Umbilical cord (tissue), 2 donors: ENCODE data around the gene MLC1. TPM values are rescaled to one million over a fixed set of nuclear protein-coding genes. Genes with fewer than 3 reads are reported as not detected.

Experiments used
- DNase-seq: peaks from one replicate; pipeline ENCODE4 v3.0.0-alpha.2; 2015; ENCODE audit warnings: low spot score
- total RNA-seq: library from RNA; depleted of rRNA; stranded (reverse); fragments of >200 nt; gene quantifications from one replicate; pipeline ENCODE4 v1.2.3, GENCODE V29; 2014; ENCODE audit warnings: low replicate concordance; ENCODE audit not compliant: insufficient read depth

Gene MLC1
- total RNA-seq, 1 donor from 2014 or later, result 0.24 TPM

DNA sequence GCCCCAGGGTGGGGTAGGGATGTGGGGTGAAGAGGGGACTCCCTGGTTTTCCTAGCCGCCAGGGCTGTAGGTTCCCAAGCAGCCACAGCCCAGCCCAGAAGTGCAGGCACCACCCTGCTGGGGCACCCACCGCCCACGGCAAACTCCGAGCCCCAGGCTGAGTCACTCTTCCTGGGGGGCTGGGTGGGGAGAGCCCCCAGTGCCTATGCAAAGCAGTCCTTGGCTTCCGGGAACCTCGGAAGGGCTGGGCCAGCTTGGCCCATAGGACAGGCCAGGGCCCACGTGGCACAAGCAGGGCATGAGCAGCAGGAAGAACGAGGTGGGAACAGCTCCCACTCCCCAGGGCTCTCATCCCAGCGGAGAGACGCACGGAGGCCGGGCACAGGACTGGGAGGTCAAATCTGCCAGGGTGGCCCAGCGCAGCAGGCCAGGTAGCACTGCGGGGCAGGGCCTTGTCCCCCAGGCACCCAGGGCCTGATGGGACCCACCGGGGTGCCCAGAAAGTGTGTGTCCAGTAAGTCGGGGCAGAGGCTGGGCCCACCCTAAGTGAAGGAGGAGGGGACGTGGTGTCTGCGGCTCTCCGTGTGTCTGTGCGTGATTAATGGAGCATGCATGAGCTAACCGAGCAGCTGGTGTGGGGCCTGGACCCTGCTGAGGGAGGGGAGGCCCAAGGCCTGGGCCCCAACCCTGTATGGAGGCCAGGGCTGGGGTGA is 68.1 kb downstream of the MLC1 start:
- DNase-seq, result no peak

DNA sequence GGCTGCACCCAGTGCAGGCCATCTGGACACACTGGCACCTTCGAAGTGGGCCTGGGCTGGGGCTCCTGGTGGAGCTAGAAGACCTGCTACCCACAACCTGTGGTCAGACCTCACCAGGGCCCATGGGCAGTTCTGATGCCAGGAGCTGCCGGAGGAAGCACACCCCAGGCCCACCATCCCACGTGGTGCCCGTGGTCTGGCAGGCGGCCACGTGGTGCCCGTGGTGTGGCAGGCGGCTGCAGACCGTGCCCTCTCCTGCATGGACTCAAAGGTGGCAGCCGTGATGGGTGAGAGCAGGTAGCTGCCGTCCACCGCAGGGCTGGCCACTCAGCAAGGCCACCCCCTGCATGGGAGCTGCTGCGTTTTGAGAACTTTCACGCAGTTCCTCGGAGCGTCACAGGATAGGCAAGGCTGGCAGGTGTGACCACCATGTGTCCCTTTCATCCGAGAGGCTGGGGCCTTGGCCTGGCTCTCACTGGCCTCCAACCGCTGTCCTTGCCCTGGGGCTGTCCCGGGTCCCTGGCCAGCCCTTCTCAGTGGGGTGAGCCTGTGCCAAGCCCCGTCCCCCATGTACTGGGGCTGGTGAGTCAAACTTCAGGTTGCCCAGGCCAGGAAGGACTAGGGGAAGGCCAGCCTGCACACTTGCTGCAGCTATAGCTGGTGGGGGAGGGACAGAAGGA is 68.8 kb downstream of the MLC1 start:
- DNase-seq, result no peak

- DNase-seq, result no peak
Measured at GRCh38 chr22:50015451-50016307, 69.5 kb downstream of the MLC1 start.

- DNase-seq, result no peak
Measured at GRCh38 chr22:50014655-50015401, 70.4 kb downstream of the MLC1 start.

DNA sequence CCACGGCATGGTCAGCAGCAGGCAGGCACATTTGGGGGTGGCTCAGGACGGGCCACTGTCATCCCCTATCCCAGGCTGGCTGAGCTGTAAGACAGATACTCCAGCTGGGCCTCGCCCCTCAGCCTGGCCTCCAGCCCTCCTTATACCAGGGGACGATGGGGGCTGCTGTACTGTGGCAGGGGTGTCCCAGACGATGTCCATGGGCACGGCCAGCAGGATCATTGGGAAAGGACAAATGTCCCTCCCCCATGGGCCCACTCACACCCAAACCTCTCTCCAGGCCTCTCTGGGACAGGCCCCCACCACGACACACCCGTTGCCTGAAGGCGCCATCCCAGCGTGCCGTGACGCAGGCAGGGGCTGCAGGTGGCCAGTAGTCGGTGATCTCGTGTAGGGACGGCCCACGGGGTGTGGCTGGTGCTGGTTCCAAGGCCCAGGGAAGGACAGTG is 71.1 kb downstream of the MLC1 start:
- DNase-seq, result no peak

GRCh38 chr22:50012211-50013181 is 72.7 kb downstream of the MLC1 start, which contains the start of gene IL17REL:
IL17REL (minus strand) TSS chr22:50012765; CDS start chr22:50012646, 119 bp downstream.
- DNase-seq, result peak; percentile 37

DNA sequence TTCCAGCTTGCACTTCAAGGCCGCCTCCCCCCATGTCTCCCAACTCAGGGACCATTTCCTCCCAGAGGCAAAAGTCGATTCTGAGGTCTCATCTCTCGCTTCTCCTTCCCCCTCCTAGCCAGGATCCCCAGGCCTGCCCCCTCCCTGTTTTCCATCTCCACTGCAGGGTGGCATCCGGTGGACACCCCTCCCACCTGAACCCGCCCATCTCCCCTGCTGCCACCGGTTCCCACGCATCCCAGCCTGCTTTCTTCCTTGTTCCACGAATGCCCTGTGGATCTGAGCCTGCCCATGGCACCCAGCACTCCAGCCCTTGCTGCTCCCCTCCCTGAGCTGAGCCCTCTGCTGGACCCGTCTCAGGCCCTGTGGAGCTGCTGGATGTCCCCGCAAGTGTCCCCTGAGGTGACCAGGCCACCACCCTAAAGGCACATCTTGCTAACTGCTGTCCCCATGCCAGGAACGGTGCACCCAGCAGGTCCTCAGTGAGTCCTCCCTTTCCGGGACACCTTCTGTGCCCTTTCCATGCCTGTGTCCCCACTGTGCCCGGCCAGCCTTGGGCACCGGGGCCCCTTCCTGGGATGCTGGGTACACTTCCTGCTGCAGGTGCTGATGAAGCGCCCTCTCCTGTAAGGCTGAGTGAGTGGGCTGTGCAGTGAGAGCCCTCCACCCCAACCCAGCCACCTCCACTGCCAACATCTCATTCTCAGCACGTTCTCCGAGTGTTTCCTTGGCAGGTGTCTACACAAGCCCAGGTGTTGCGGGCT is 73.6 kb downstream of the MLC1 start:
- DNase-seq, result no peak

- DNase-seq, result no peak
Measured at GRCh38 chr22:50010676-50011446, 74.4 kb downstream of the MLC1 start.

DNA sequence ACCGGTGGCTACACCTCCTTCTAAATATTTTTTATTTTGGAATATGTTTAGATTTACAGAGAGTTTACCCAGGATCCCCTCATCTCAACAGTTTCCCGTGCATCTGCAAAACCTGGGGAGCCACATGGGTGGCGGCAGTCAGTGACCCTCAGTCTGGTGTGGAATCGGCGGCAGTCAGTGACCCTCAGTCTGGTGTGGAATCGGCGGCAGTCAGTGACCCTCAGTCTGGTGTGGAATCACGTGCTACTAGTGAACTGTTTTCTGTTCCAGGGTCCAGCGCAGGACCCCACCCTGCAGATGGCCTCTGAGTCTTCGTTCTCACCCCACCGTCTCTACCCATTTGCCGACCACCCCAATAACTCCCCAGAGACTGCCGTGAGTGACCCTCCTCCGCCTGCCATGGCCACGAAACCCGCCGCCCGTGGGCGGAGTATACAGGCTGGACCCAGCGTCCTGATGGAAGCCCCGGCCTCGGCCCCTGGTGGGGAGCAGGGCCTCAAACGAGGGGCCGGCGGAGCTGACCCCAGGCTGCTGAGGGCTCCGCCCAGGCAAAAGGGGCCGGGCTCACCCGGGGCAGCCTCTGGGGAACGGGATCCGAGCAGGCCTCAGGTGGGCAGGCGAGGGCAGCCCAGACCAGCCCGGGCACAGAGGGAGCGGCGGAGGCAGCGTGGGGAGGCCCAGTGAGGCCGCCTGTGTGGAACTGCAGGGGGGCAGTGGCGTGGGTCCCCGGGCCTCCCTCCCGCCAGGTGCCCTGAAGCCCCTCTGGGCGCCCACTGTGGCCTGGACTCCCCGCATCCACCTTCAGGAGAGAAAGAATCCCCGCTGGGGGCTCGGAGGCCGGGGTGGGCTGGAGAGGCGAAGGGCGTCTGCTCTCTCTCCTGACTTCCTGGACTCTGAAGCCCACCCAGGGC is 75.2 kb downstream of the MLC1 start:
- DNase-seq, result no peak

Other genes starting within 250 kb of the MLC1 start
- gene ZBED4, start 231.6 kb downstream of the MLC1 start, total RNA-seq, result 10.8 TPM
- 13.7 TPM for gene ALG12, start 167.0 kb downstream of the MLC1 start, total RNA-seq
- gene CRELD2, start 166.8 kb downstream of the MLC1 start, total RNA-seq, result 23.8 TPM
- gene PIM3, start 124.7 kb downstream of the MLC1 start, total RNA-seq, result 11.6 TPM
- gene IL17REL, start 72.7 kb downstream of the MLC1 start, total RNA-seq, result not detected
- gene TTLL8, start 27.1 kb downstream of the MLC1 start, total RNA-seq, result not detected
- gene MOV10L1, start 4.6 kb upstream of the MLC1 start, total RNA-seq, result 4.8 TPM
- 0.96 TPM for gene PANX2, start 85.3 kb upstream of the MLC1 start, total RNA-seq
- gene TRABD, start 100.5 kb upstream of the MLC1 start, total RNA-seq, result 20.5 TPM
- 6.3 TPM for gene SELENOO, start 115.6 kb upstream of the MLC1 start, total RNA-seq
- 30.3 TPM for gene TUBGCP6, start 159.6 kb upstream of the MLC1 start, total RNA-seq
- gene HDAC10, start 165.8 kb upstream of the MLC1 start, total RNA-seq, result 35.6 TPM
- 21.4 TPM for gene MAPK12, start 176.3 kb upstream of the MLC1 start, total RNA-seq
- 4.3 TPM for gene MAPK11, start 185.0 kb upstream of the MLC1 start, total RNA-seq
- gene PLXNB2, start 222.2 kb upstream of the MLC1 start, total RNA-seq, result 86.2 TPM
- gene DENND6B, start 241.6 kb upstream of the MLC1 start, total RNA-seq, result 1.4 TPM